RWPE1 (cell line): Measurements from ENCODE around the gene CLASP1.
"Not testable (repeated sequence)": the region's sequence is repeated elsewhere in the genome, so short reads cannot be mapped to it uniquely, and the experiment has no call there.

Experiments
- CTCF ChIA-PET: fragments of 350-600 bp; sonication (Branson Sonifier 250); formaldehyde crosslinking; extraction: SDS; loops from one replicate; lab custom pipeline; 2021; lab: Yijun Ruan, JAX
- POLR2A ChIA-PET: fragments of 400-600 bp; formaldehyde crosslinking; extraction: SDS; loops from one replicate; lab custom pipeline; 2020; ENCODE audit warnings: antibody characterized with exemption; ENCODE audit not compliant: low non-redundant PET; lab: Yijun Ruan, JAX
- DNase-seq: peaks from one replicate; pipeline ENCODE4 v3.0.0; 2012; ENCODE audit warnings: low spot score
- H3K27ac ChIP-seq: fragments of 450-650 bp; 2 replicates; pipeline ENCODE4 v1.5.1; 2017
- CTCF ChIP-seq: fragments of 450-650 bp; conservative IDR thresholded peaks from 2 replicates; pipeline ENCODE4 v1.5.1; 2017; ENCODE audit warnings: low read depth, mild to moderate bottlenecking

Gene CLASP1

DNA sequence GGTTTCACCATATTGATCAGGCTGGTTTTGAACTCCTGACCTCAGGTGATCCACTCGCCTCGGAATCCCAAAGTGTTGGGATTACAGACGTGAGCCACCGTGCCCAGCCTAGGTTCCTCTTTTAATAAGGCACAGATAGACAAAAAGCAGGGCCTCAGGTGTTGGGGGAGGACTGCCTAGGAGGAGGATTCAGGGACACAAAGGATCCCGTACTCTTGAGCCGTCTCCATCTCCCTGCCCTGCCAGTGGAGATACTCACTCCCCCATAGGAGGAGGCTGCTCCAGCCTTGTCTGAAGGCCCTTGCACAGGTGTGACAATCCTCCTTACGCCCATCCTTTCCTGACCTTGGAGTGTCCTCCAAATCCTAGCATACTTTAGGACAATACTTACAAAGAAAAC is 332.3 kb downstream of the CLASP1 start:
- ChIA-PET CTCF (no interaction called here), POLR2A (no interaction called here)
- TF ChIP-seq CTCF, result no peak
- no peak overlapping the region for H3K27ac ChIP-seq
- DNase-seq, result no peak

- POLR2A ChIA-PET, H3K27ac ChIP-seq, DNase-seq: not testable (repeated sequence)
- CTCF ChIA-PET, result interaction anchor here (0.5 to 1.1 kb wide), 3 partner anchors 175 to 219 kb away, joined by 3 to 4 read pairs (median 4); no protein-coding TSS in a partner anchor
These were observed 335.6 kb downstream of the CLASP1 start for GRCh38 chr2:121313701-121314100.

DNA sequence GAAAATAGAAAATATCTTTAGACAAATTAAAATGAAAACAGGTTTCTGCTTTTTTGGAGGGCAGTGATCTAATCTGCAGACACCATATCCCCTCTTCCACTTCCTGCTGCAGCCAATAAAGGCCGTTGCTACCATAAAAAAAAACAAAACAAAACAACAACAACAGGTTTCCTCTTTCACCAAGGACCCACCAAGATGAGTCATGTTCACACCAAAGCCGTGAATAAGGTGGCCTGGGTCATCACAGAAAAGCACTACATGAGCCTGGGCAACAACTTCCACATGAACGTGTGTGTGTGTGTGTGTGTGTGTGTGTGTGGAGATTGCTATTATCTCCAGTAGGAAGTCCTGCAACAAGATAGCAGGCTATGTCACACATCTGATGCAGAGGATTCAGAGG is 339.5 kb downstream of the CLASP1 start:
- H3K27ac ChIP-seq, result no peak overlapping the region
- CTCF ChIA-PET, result no interaction called here
- POLR2A ChIA-PET, result no interaction called here
- DNase-seq, result no peak
- no peak for TF ChIP-seq CTCF

DNA sequence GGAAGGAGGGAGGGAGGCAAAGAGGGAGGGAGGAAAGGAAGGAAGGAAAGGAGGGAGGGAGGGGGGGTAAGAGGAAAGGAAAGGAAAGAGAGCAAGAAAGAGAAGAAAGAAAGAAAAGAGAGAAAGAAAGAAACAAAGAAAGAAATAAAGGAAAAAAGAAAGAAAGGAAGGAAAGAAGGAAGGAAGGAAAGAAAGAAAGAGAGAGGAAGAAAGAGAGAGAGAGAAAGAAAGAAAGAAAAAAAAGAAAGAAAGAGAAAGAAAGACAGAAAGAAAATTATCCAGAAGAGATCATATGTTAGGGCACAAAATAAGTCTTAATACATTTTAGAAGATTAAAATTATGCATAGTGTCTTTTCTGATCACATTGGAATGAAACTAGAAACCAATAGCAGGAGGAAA is 339.9 kb downstream of the CLASP1 start:
- DNase-seq, result no peak
- no peak overlapping the region for H3K27ac ChIP-seq
- ChIA-PET POLR2A (no interaction called here), CTCF (no interaction called here)
- TF ChIP-seq CTCF, result no peak

GRCh38 chr2:121307048-121307447 is 342.2 kb downstream of the CLASP1 start:
- CTCF ChIA-PET, result no interaction called here
- no peak overlapping the region for H3K27ac ChIP-seq

GRCh38 chr2:121304941-121305340 is 344.3 kb downstream of the CLASP1 start:
- no peak for DNase-seq
- ChIA-PET CTCF (no interaction called here), POLR2A (no interaction called here)
- H3K27ac ChIP-seq, result no peak overlapping the region
- TF ChIP-seq CTCF, result no peak

More at GRCh38 chr2:121307048-121307447, 342.2 kb downstream of the CLASP1 start:
- DNase-seq, result no peak
- POLR2A ChIA-PET, result no interaction called here
- no peak for TF ChIP-seq CTCF

DNA sequence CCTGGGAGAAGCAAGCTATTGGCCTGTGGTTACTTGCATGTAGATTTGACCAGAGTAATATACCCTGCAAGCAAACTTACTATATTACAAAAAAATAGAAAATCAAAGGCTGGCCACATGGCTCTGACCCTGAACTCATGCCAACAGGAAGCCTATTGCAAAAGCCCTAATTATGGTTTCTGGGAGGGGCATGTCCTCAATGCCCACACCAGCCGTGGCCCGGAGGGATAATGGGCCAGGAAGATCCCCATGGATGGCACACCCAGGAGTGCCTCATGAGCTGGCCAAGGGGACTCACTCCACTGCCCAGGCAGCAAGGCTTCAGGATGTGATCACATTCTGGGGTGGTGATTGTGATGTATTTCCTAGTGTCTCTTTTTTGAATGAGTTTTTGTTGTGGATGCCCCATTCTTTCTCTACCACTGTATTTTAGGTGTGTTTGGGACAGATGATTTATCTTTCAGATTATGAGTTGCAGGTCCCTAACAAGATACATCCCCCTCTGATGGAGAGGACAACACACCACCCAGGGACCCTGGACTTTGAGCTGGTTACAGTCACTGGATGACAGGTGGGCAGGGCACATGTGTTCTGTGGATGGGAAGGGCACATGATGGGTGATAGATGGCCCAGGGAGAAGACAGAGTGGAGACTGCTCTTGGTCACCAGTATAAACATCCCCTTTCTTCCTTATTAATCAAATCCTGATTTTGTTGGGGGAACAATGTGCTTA is 345.6 kb downstream of the CLASP1 start:
- ChIA-PET POLR2A (no interaction called here), CTCF (interaction anchor here (0.6 kb wide), 1 partner anchor 1351 kb away, joined by 3 read pairs; no protein-coding TSS in a partner anchor)
- peak overlapping the region; percentile 37 for H3K27ac ChIP-seq
- no peak for DNase-seq
- TF ChIP-seq CTCF, result no peak

DNA sequence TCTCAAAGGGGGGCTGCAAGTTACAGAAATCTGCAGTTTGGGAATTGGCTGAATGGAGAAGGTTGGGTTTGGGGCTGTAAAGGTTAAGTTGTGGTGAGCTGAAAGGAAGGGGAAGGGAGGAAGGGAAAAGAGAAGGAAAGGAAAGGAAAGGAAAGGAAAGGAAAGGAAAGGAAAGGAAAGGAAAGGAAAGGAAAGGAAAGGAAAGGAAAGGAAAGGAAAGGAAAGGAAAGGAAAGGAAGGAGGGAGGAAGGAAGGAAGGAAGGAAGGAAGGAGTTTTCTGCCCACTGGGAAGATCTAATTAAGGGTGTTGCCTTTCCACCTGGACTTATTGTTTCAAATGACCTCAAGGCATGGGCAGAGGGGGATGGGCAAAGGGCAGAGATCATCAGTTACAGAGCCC is 348.1 kb downstream of the CLASP1 start:
- H3K27ac ChIP-seq, POLR2A ChIA-PET, DNase-seq: not testable (repeated sequence)
- CTCF ChIA-PET, result interaction anchor here (0.6 kb wide), 2 partner anchors 13 to 206 kb away, joined by 3 read pairs; no protein-coding TSS in a partner anchor
